ENCODE results near the gene AGPAT2. TPM values are rescaled to one million over a fixed set of nuclear protein-coding genes. Genes with fewer than 3 reads are reported as not detected.
A peak's percentile ranks its signal among the peaks of the same experiment; 100 is the strongest.
"Not testable (repeated sequence)": the region's sequence is repeated elsewhere in the genome, so short reads cannot be mapped to it uniquely, and the experiment has no call there.

Gene AGPAT2
- total RNA-seq, 2 donors from 2014 or later, result 152 to 211 TPM

GRCh38 chr9:136707849-136708517 is 20.7 kb upstream of the AGPAT2 start:
- no peak for DNase-seq
- intact Hi-C loops (cut with DNase I, micrococcal nuclease), result no loop called here
- ATAC-seq, result no peak

- DNase-seq, result no peak
- intact Hi-C loops (cut with DNase I, micrococcal nuclease), result no loop called here
- no peak for ATAC-seq
Observed at GRCh38 chr9:136707011-136707410, 19.8 kb upstream of the AGPAT2 start.

- ATAC-seq (no peak), DNase-seq (no peak)
- intact Hi-C loops (cut with DNase I, micrococcal nuclease), result no loop called here
Observed at GRCh38 chr9:136705564-136705963, 18.3 kb upstream of the AGPAT2 start.

- ATAC-seq, result peak; percentile 28
- intact Hi-C loops (cut with DNase I, micrococcal nuclease), result not testable (repeated sequence)
Observed at GRCh38 chr9:136704741-136705140, 17.5 kb upstream of the AGPAT2 start.

GRCh38 chr9:136703276-136703860 is 16.1 kb upstream of the AGPAT2 start:
- ATAC-seq, result no peak
- intact Hi-C loops (cut with DNase I, micrococcal nuclease), result no loop called here
- no peak for DNase-seq

More at GRCh38 chr9:136704741-136705140, 17.5 kb upstream of the AGPAT2 start:
- not testable (repeated sequence) for DNase-seq

DNA sequence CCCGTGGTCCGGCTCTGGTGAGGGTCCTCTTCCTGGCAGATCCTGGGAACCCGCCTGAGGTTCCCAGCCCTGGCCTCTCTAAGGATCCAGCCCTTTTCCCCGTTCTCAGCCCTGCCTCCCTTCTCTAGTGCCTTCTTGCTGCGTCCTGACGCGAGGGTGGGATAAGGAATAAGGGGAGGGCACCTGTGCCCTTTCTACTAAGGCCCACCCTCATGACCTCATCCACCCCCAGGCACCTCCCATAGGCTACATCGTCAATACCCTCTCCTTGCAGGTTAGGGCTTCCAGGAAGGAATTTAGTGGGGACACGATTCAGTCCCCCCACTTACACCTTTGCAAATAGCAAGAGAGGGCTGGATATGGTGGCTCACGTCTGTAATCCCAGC is 14.4 kb upstream of the AGPAT2 start:
- no peak for DNase-seq
- intact Hi-C loops (cut with DNase I, micrococcal nuclease), result no loop called here
- ATAC-seq, result no peak

DNA sequence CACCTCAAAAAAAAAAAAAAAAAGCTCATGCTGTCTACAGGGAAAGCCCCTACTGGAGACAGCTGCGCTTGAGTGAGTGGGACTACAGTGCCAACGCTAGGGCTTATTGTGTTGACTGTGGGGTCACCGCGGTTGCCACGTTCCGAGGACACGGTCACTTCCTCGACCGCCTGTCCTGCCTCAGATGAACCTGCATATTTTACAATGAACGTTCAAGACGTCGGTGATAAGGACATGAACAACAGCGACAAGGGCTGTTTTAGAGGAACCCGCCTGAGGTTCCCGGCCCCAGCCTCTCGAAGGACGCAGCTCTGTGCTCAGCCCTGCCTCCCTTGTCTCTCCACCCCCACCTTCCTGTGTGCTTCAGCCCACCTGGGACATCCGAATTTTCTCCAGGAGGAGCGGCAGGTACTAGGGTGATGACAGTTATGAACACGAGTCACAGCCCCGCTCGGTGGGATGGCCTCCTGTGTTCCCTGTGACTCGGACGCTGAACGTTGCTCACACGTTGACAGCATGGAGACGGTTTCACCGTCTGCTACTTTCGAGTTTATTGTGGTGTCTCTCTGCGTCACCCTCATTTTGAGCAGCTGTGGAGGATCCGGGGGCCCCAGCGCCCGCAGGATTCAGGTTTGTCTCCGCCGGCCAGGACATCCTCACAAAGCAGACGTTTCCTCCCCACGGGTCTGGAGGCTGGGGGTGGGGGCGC is 13.9 kb upstream of the AGPAT2 start:
- ATAC-seq (peak; percentile 22), DNase-seq (no peak)
- intact Hi-C loops (cut with DNase I, micrococcal nuclease), result no loop called here

GRCh38 chr9:136700304-136700703 is 13.0 kb upstream of the AGPAT2 start:
- DNase-seq (no peak), ATAC-seq (no peak)
- intact Hi-C loops (cut with DNase I, micrococcal nuclease), result no loop called here

DNA sequence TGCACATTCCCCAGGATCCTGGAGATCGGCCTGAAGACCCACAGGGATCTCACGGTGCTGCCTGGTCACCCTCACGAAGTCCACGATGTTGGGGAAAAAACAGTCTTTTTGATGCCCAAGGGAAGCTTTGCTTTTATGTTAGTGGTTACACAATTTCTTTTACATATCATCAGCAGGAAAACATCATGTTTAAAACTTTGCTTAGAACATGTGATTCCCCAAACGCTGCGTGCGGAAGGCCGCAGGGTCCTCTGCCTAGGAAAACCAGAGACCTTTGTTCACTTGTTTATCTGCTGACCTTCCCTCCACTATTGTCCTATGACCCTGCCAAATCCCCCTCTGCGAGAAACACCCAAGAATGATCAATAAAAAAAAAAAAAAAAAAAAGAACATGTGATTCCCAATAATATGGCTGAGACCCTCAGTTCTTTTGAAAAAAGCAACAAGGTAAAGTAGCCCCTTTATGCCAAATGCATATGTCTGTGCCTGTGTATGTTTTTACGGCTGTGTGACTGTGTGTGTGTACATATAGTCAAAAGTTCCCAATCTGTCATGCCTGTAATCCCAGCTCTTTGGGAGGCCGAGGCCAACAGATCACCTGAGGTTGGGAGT is 11.5 kb upstream of the AGPAT2 start:
- DNase-seq (no peak), ATAC-seq (no peak)
- intact Hi-C loops (cut with DNase I, micrococcal nuclease), result no loop called here

DNA sequence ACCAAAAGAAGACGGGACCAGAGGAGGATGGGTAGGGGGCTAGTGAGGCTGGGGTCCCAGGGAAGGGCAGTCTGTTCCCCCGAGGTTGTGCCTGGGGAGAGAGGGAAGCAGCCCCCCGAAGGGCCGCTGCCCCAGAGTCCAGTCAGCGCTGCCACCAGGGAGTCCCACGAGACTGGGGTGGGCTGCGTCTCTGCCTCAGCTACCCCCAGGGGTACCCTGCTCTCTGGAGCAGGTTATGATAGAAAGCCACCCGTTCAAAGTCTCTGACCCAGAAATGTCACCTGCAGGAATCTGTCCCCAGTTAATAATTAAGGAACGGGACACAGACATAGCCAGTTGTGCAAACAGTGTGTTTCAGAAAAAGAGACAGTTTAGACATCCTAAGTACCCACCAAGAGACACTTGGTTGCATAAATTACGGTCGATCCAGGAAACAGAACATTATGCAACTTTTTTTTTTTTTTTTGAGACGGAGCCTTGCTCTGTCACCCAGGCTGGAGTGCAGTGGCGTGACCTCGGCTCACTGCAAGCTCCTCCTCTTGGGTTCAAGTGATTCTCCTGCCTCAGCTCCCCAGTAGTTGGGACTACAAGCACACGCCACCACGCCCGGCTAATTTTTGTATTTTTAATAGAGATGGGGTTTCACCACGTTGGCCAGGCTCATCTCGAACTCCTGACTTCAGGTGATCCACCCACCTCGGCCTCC is 10.7 kb upstream of the AGPAT2 start:
- intact Hi-C loops (cut with DNase I, micrococcal nuclease), result no loop called here
- ATAC-seq, result no peak
- no peak for DNase-seq

- ATAC-seq, result peak; percentile 2
- intact Hi-C loops (cut with DNase I, micrococcal nuclease), result no loop called here
- no peak for DNase-seq
Observed at GRCh38 chr9:136697146-136697820, 10.0 kb upstream of the AGPAT2 start.

- ATAC-seq, result no peak
- intact Hi-C loops (cut with DNase I, micrococcal nuclease), result no loop called here
- DNase-seq, result no peak
Observed at GRCh38 chr9:136696502-136696901, 9.2 kb upstream of the AGPAT2 start.

DNA sequence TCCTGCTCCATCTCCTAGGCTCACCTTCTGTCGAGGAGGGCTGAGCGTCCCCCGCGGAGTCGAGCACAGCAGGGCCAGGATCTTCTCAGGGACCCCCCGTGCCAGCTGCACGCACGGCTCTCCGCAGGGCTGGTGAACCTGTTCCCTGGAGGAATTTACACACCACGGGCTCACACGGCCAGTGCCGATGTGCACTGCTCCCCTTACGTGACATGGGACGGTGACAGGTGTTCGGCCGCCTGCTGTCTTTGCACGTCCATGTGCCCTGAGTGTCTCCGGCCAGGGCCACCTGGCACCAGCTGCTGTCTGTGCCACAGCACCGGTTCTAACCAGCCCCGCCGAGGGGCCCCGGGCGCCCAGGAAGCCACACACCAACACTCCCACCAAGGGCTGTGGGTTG is 8.7 kb upstream of the AGPAT2 start:
- peak in 1 of 2 donors; percentile 67 for DNase-seq

DNA sequence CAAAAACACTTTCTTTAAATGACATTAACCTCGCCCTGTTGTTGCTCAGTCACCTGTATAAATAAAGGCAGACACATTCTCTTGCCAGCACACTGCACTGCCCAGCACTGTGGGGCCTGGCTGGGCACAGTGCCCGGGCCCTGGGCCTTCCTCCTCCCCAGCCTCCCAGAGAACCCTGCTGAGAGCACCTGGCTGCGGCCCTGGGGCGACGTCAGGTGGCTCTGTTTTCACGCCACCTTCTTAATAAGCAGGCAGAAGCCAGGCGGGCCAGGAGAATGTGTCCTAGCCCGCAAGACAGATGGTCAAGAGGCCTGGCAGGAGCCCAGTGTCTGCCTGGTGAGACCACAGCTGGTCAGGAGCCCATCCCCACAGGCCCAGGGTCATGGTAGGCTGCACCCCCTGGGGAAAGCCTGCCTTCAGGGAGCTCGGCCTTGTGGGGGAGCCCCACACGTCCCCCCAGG is 8.2 kb upstream of the AGPAT2 start:
- peak; percentile 52 for ATAC-seq
- intact Hi-C loops (cut with DNase I, micrococcal nuclease), result no loop called here
- peak; percentile 76 to 81 for DNase-seq

More for the DNA sequence above, 8.7 kb upstream of the AGPAT2 start:
- intact Hi-C loops (cut with DNase I, micrococcal nuclease), result no loop called here
- no peak for ATAC-seq

DNA sequence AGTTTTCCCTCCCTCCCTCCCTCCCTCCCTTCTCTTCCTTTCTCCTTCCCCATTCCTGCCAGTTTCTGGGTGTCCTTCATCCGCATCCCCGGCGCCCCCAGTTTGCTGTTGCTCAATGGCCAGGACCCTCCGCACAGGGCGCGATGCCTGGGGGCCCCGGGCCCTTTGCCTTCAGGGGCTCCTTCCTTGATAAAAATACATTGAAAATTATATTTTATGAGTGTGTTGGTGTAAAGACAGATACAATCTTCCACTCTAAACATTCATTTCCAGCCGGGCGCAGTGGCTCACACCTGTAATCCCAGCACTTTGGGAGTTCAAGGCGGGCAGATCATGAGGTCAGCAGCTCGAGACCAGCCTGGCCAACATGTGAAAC is 7.6 kb upstream of the AGPAT2 start:
- intact Hi-C loops (cut with DNase I, micrococcal nuclease), result no loop called here

GRCh38 chr9:136694163-136694871 is 7.1 kb upstream of the AGPAT2 start:
- intact Hi-C loops (cut with DNase I, micrococcal nuclease), result no loop called here
- DNase-seq (peak; percentile 73 to 86), ATAC-seq (peak; percentile 59)

More for the DNA sequence above, 7.6 kb upstream of the AGPAT2 start:
- no peak for DNase-seq
- no peak for ATAC-seq

- intact Hi-C loops (cut with DNase I, micrococcal nuclease), result no loop called here
- peak; percentile 83 to 92 for DNase-seq
- peak; percentile 71 for ATAC-seq
Observed at GRCh38 chr9:136693490-136694162, 6.4 kb upstream of the AGPAT2 start.

DNA sequence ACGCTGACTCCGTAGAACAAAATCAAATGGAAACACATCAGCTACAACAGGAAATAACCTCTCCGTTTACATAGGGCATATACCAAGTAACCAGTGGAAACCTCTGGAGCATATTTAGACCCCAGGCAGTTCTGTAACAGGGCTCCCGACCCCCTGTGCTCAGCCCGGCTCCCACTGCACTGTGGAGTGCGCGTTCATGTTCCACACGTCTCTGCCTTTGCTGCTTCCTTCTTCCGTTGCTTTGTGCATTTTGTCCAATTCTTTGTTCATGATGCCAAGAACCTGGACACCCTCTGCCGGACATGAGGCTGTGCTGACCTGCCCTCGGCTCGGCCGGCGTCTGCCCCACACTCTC is 5.9 kb upstream of the AGPAT2 start:
- DNase-seq, result no peak
- ATAC-seq, result no peak
- intact Hi-C loops (cut with DNase I, micrococcal nuclease), result no loop called here

Data from left colon (tissue), 2 donors.